ENCODE data around the gene VWA2.

DNA sequence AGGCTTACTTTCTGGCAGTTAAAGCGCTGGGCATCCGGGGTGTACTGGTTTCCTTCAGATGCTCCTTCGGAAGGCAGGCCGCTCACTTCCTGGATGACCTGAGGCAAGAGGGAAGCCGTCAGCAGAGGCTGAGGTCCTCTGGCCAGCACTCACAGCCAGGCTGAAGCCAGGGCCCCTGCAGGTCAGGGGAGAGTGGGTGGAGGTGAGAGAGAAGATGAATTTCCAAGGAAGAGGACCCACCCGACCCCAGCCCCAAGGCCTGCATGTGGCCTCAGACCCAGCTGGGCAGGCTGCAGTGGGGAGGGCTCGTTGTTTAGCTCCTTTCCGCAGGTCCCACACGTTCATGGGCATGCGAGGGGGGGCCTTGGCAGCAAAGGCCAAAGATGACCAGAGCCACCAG is 71.3 kb downstream of the VWA2 start:
- no peak for TF ChIP-seq POLR2A (IDR thresholded peaks at IDR 0.05)
- TF ChIP-seq CTCF (IDR thresholded peaks at IDR 0.05), result no peak
- TF ChIP-seq POLR2AphosphoS5 (IDR thresholded peaks at IDR 0.05), result no peak
- no peak for TF ChIP-seq EP300 (IDR thresholded peaks at IDR 0.05; ENCODE audit: low read depth)

Measured in transverse colon (tissue), 4 donors.